ENCODE measurements around the gene ZNF319.

ZNF319 gene

DNA sequence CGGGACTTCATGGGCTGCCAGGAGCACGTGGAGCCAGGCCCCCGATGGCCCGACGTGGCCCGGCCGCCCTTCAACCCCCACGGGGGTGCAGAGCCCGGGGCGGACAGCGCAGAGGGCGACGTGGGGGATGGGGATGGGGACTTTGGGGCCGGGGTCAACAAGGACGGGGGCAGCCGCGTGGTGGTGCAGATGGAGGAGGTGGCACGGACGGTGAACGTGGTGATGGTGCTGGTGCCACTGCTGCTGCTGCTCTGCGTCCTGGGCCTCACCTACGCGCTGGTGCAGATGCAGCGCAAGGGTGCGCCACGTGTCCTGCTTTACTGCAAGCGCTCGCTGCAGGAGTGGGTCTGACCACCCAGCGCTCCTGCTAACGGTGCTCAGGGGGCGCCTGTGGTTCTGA is 44.6 kb upstream of the ZNF319 start:
- H3K79me2 ChIP-seq (ENCODE audit: insufficient read depth, low read length): no peaks in the 10 kb centered on the region
- H3K9ac ChIP-seq (ENCODE audit: low read depth, low read length): no peak overlapping the region
- H3K36me3 ChIP-seq (ENCODE audit: insufficient read depth, low read length): no peaks in the 10 kb centered on the region
- no peaks in the 10 kb centered on the region for H3K4me1 ChIP-seq (ENCODE audit: insufficient read depth, low read length)
- TF ChIP-seq, protein P1, sequence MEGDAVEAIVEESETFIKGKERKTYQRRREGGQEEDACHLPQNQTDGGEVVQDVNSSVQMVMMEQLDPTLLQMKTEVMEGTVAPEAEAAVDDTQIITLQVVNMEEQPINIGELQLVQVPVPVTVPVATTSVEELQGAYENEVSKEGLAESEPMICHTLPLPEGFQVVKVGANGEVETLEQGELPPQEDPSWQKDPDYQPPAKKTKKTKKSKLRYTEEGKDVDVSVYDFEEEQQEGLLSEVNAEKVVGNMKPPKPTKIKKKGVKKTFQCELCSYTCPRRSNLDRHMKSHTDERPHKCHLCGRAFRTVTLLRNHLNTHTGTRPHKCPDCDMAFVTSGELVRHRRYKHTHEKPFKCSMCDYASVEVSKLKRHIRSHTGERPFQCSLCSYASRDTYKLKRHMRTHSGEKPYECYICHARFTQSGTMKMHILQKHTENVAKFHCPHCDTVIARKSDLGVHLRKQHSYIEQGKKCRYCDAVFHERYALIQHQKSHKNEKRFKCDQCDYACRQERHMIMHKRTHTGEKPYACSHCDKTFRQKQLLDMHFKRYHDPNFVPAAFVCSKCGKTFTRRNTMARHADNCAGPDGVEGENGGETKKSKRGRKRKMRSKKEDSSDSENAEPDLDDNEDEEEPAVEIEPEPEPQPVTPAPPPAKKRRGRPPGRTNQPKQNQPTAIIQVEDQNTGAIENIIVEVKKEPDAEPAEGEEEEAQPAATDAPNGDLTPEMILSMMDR (IDR thresholded peaks at IDR 0.05; ENCODE audit: borderline replicate concordance, extremely low read depth, low read length, poor library complexity, severe bottlenecking): no peak
- no peak for TF ChIP-seq EZH2 (IDR thresholded peaks at IDR 0.05; ENCODE audit: borderline replicate concordance, low read depth, low read length, severe bottlenecking)
- ATAC-seq (ENCODE audit: insufficient read depth, low read depth) (no peak), DNase-seq (no peak)
- no peaks in the 10 kb centered on the region for H3K9me3 ChIP-seq (ENCODE audit: insufficient read depth, low read length, severe bottlenecking)
- H3K27me3 ChIP-seq (ENCODE audit: insufficient read depth, low read length, poor library complexity): no peaks in the 10 kb centered on the region
- no peak overlapping the region for H2AFZ ChIP-seq (ENCODE audit: low read depth, low read length)
- no peak overlapping the region for H3K4me3 ChIP-seq (ENCODE audit: low read depth in 1 of 2, low read length in 2 of 2)
- H3K27ac ChIP-seq (ENCODE audit: low read length): no peak overlapping the region
- no peaks in the 10 kb centered on the region for H4K20me1 ChIP-seq (ENCODE audit: insufficient read depth, low read length)
- no peak overlapping the region for H3K4me2 ChIP-seq (ENCODE audit: insufficient read depth, low read length)

DNA sequence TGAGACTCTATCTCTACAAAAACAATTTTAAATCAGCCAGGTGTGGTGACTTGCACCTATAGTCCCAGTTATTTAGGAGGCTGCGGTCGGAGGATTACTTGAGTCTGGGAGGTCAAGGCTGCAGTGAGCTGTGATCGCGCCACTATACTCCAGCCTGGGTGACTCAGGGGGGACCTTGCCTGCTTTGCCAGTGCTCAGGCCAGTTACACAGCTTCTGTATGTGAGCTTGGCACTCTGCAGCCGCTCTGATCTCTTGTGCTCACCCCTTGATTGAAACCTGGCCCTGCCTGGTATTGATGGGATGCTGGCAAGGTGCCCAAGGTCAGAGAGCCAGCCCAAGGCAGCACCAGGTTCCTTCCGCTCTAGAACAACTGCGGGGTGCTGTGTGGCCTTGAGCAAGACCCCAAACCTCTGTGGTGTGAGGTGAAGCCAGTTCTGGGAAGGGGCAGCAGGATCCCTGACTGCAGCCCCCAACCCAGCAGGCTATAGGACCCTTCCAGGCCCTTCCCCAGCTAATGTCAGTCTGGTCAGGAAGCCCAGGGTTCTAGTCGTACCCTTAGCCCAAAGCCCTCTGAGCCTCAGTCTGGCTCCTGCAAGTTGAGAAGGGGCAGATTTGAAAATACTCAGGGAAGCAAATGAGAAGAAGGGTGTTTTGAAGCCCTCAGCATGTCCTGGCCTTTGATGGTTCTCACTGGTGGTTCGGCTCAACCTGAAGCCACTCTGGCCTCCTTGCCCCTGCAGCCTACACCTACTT is 44.0 kb upstream of the ZNF319 start:
- H3K27ac ChIP-seq (ENCODE audit: low read length): no peak overlapping the region
- no peaks in the 10 kb centered on the region for H4K20me1 ChIP-seq (ENCODE audit: insufficient read depth, low read length)
- H3K79me2 ChIP-seq (ENCODE audit: insufficient read depth, low read length): no peaks in the 10 kb centered on the region
- H2AFZ ChIP-seq (ENCODE audit: low read depth, low read length): no peak overlapping the region
- H3K9me3 ChIP-seq (ENCODE audit: insufficient read depth, low read length, severe bottlenecking): no peaks in the 10 kb centered on the region
- no peak overlapping the region for H3K4me3 ChIP-seq (ENCODE audit: low read depth in 1 of 2, low read length in 2 of 2)
- ATAC-seq (ENCODE audit: insufficient read depth, low read depth) (no peak), DNase-seq (no peak)
- H3K36me3 ChIP-seq (ENCODE audit: insufficient read depth, low read length): no peaks in the 10 kb centered on the region
- no peak overlapping the region for H3K9ac ChIP-seq (ENCODE audit: low read depth, low read length)
- no peaks in the 10 kb centered on the region for H3K4me1 ChIP-seq (ENCODE audit: insufficient read depth, low read length)
- no peak overlapping the region for H3K4me2 ChIP-seq (ENCODE audit: insufficient read depth, low read length)
- TF ChIP-seq, protein P1 (IDR thresholded peaks at IDR 0.05; ENCODE audit: borderline replicate concordance, extremely low read depth, low read length, poor library complexity, severe bottlenecking): no peak
- TF ChIP-seq EZH2 (IDR thresholded peaks at IDR 0.05; ENCODE audit: borderline replicate concordance, low read depth, low read length, severe bottlenecking): no peak
- H3K27me3 ChIP-seq (ENCODE audit: insufficient read depth, low read length, poor library complexity): no peaks in the 10 kb centered on the region

DNA sequence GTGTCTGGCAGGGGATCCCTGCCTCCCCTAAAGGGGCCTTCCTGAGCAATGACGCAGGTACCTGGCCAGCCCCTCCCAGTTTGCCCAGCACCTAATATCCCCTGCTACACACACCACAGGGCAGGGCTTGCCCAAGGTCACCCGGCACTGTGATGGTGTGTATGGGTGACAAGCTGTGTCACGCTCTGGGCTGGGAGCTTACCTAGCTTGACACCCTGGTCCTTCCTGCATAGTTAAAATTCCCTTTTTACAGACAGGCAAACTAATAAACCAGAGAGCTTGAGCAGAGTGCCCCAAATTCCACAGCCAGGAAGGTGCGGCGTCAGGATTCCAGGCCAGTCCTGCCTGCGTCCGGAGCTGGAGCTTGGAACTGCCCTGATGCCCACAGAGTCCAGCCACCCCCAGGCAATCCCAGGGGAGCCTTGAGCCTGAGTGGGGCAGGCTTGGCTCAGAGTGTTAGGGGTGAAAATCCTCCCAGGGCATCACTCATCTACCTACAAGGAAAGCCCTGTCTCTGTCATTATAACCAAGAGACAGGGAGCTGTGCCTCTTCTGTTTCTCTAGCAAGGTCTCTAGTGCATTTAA is 43.2 kb upstream of the ZNF319 start:
- DNase-seq: no peak
- ATAC-seq (ENCODE audit: insufficient read depth, low read depth): no peak
- no peaks in the 10 kb centered on the region for H3K27me3 ChIP-seq (ENCODE audit: insufficient read depth, low read length, poor library complexity)
- H3K4me3 ChIP-seq (ENCODE audit: low read depth in 1 of 2, low read length in 2 of 2): no peak overlapping the region
- no peak overlapping the region for H3K27ac ChIP-seq (ENCODE audit: low read length)
- H3K9ac ChIP-seq (ENCODE audit: low read depth, low read length): no peak overlapping the region
- H3K79me2 ChIP-seq (ENCODE audit: insufficient read depth, low read length): no peaks in the 10 kb centered on the region
- no peaks in the 10 kb centered on the region for H3K4me1 ChIP-seq (ENCODE audit: insufficient read depth, low read length)
- no peak overlapping the region for H3K4me2 ChIP-seq (ENCODE audit: insufficient read depth, low read length)
- H2AFZ ChIP-seq (ENCODE audit: low read depth, low read length): no peak overlapping the region
- TF ChIP-seq EZH2 (IDR thresholded peaks at IDR 0.05; ENCODE audit: borderline replicate concordance, low read depth, low read length, severe bottlenecking): no peak
- TF ChIP-seq, protein P1 (IDR thresholded peaks at IDR 0.05; ENCODE audit: borderline replicate concordance, extremely low read depth, low read length, poor library complexity, severe bottlenecking): no peak
- no peaks in the 10 kb centered on the region for H3K36me3 ChIP-seq (ENCODE audit: insufficient read depth, low read length)
- no peaks in the 10 kb centered on the region for H3K9me3 ChIP-seq (ENCODE audit: insufficient read depth, low read length, severe bottlenecking)
- H4K20me1 ChIP-seq (ENCODE audit: insufficient read depth, low read length): no peaks in the 10 kb centered on the region
